HG02759 (cell line): ENCODE measurements around the gene TXNDC16.
"Not testable (repeated sequence)": the region's sequence is repeated elsewhere in the genome, so short reads cannot be mapped to it uniquely, and the experiment has no call there.

Source experiments
- ATAC-seq: cut with Tn5 transposase; IDR thresholded peaks from one replicate; pipeline ENCODE4 v1.9.1; 2021; ENCODE audit warnings: mild to moderate bottlenecking, moderate library complexity; ENCODE audit not compliant: unreplicated experiment

TXNDC16 gene, protein sequence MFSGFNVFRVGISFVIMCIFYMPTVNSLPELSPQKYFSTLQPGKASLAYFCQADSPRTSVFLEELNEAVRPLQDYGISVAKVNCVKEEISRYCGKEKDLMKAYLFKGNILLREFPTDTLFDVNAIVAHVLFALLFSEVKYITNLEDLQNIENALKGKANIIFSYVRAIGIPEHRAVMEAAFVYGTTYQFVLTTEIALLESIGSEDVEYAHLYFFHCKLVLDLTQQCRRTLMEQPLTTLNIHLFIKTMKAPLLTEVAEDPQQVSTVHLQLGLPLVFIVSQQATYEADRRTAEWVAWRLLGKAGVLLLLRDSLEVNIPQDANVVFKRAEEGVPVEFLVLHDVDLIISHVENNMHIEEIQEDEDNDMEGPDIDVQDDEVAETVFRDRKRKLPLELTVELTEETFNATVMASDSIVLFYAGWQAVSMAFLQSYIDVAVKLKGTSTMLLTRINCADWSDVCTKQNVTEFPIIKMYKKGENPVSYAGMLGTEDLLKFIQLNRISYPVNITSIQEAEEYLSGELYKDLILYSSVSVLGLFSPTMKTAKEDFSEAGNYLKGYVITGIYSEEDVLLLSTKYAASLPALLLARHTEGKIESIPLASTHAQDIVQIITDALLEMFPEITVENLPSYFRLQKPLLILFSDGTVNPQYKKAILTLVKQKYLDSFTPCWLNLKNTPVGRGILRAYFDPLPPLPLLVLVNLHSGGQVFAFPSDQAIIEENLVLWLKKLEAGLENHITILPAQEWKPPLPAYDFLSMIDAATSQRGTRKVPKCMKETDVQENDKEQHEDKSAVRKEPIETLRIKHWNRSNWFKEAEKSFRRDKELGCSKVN

DNA sequence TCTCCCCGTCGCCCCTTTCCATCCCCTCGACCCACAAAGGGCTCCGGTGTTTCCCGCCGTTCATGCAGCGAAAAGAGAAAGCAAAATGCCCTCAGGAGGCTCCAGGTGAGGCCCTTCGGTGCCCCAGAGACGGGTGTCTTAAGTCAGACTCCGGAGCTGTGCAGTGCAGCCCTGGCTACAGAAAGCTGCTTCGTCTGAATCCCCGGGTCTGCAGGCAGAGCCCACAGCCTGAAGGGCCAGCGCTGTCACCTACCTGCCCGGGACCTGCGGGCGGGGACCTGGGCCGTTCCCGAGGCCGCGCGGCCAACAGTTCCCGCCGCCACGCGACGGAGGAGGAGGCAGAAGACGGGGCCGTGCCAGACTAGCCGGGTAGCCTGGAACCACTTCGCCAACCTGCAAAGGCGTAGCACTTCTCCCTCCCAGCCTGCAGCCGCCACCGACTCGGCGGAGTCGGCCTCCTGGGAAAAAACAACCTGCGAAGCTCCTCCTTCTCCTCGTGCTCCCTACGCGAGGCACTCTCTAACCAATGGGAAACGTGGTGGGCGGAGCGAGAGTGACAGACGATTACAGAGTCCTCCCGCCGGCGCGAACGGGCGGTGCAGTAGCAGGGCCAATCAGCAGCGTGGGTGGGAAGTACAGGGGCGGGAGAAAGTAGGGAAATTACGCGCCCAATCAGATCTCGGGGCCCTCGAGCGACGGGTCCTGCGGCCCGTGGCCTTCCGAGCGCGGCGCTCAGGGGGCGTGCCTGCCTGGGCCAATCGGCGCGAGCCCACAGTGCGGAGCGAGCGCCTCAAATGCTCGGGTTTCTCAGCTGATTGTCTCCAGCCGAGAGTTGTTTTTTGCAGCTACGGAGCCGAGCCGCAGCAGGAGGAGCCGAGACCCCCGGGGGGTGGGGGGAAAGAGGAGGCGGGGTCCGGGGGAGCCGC lies at the start of gene TXNDC16, which contains the start of gene GPR137C:
TXNDC16 (minus strand) TSS at position 443 of the 926 bp plus-strand sequence. CDS start 8,948 bp downstream, outside the sequence.
GPR137C (plus strand) TSS at position 774 of the 926 bp plus-strand sequence. CDS start 312 bp downstream, outside the sequence.
- ATAC-seq: peak; percentile 92

DNA sequence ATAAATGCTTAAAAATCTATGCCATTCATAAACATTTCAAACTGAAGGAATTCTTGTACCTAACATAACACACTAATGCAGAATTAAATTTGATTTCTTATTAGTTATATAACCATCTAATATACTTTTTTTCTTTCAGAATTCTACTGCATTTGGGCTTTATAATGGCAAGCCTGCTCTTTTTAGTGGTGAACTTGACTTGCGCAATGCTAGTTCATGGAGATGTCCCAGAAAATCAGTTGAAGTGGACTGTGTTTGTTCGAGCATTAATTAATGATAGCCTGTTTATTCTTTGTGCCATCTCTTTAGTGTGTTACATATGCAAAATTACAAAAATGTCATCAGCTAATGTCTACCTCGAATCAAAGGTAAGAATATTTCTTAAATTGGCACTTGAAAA lies 47.7 kb upstream of the TXNDC16 start:
- ATAC-seq: no peak

DNA sequence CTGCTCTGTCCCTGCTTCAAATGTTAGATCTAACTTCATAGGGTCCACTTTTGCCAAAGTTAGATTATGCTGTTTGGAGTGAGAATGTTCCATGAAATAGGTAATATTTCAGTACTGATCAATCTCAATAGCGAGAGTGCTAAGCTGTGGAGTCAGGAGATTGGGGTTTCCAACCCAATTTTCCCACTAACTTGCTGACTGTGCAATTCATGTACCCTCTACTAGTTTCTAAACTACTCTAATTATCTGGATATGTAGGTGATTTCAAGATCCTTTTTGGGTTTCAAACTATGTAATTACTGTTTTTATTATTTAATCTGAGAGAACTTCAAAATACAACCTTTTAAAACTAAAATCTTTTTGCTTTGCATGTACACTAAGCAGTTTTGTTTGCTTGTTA lies 46.3 kb upstream of the TXNDC16 start:
- no peak for ATAC-seq

DNA sequence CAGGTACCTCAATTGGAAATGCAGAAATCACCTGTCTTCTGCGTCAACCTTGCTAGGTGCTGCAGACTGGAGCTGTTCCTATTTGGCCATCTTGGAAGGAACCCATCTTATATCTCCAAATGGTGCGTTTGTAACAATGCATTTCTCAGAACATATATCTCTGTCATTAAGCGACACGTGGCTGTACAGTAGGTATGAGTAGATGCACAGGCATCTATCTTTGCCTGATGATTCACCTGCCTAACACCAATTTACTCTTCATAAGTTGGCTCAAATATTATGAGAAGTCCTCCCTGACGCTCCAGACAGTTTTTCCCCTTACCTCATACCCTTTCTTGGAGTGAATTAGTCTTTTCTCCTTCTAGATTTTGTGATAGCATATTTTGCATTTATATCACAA lies 44.6 kb upstream of the TXNDC16 start:
- no peak for ATAC-seq

DNA sequence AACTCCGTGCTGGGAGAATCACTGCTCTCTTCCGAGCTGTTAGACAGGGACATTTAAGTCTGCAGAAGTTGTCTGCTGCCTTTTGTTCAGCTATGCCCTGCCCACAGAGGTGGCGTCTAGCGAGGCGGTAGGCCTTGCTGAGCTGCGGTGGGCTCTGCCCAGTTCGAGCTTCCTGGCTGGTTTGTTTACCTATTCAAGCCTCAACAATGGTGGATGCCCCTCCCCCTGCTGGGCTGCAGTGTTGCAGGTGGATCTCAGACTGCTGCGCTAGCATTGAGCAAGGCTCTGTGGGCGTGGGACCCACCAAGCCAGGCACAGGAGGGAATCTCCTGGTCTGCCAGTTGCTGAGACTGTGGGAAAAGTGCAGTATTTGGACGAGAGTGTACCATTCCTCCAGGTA lies 44.0 kb upstream of the TXNDC16 start:
- no peak for ATAC-seq

DNA sequence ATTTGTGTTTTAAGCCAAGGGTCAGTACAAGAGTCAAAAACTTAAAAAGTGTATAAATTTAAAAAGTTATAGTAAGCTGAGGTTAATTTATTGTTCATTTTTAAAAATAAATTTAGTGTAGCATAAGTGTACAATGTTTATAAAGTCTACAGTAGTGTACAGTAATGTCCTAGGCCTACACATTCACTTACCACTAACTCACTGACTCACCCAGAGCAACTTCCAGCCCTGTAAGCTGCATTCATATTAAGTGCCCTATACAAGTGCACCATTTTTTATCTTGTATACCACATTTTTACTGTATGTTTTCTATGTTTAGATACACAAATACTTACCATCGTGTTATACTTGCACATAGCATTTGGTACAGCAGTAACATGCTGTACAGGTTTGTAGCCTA lies 38.0 kb upstream of the TXNDC16 start:
- ATAC-seq: no peak

DNA sequence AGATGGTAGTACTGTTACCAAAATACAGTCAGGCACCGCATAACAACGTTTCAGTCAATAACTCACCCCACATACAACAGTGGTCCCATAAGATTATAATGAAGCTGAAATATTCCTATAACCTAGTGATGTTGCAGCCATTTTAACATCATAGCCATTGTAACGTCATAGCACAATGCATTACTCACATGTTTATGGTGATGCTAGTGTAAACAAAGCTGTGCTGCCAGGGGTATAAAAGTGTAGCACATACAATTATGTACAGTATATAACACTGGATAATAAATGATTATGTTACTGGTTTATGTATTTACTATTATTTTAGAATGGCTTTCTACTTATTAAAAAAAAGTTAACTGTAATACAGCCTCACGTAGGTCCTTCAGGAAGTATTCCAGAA lies 37.3 kb upstream of the TXNDC16 start:
- no peak for ATAC-seq

DNA sequence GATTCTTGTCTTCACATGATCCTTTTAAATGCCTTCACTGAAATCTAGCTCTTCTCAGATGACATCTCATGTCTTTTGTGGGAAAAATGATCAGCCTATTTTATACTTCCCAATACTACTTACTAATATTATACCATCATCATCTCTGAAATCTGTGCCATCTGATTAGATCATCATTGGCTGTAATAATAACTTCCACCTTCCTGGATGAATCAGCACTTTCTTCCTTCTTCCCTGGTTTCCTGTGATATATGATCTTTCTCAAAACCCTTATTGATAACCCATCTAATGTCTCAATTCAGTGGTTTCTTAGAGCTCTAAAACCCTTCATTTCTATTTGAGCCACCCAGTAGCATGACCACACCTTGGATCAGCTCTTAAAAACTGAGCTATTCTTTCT lies 31.2 kb upstream of the TXNDC16 start:
- ATAC-seq: no peak

DNA sequence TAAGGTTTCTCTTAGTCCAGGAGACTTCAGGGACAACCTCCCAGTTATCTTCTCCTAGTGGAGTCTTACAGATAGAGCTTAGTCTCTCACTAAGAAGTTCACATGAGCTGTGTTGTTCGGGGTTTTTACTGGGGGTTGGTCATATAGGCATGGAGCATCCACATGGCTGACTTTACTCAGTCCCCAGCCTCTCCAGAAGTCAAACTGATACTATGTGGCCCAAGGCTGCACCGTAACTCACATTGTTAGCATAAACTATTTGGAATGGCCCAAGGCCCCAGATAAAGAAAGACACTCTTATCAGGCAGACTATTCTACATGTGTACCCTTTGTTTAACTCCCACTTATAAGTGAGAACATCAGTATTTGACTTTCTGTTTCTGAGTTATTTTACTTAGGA lies 23.6 kb upstream of the TXNDC16 start:
- ATAC-seq: no peak

DNA sequence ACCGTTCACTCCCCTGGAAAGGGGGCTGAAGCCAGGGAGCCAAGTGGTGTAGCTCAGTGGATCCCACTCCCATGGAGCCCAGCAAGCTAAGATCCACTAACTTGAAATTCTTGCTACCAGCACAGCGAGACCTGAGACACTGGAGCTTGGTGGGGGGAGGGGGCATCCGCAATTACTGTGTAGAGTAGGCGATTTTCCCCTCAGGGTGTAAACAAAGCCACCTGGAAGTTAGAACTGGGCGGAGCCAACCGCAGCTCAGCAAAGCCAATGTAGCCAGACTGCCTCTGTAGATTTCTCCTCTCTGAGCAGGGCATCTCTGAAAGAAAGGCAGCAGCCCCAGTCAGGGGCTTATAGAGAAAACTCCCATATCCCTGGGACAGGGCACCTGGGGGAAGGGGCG lies 16.1 kb upstream of the TXNDC16 start:
- not testable (repeated sequence) for ATAC-seq

DNA sequence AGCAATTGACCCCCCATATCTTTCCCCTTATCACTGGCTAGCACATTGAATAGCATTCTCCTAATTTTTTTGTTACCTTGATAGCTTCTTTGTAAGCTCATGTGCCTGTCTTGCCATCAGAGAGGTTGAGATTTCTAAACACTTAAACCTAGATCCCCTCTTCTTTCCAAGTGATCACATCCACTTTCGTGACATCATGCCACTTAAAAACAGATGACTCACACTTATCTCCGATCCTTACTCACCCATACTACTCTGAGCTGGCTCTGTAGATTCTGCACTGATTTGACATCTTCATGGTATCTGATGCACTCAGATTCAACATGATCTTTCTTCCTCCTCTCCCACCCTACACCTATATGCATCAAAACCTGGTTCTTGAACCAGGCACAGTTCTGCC lies 10.8 kb upstream of the TXNDC16 start:
- no peak for ATAC-seq

DNA sequence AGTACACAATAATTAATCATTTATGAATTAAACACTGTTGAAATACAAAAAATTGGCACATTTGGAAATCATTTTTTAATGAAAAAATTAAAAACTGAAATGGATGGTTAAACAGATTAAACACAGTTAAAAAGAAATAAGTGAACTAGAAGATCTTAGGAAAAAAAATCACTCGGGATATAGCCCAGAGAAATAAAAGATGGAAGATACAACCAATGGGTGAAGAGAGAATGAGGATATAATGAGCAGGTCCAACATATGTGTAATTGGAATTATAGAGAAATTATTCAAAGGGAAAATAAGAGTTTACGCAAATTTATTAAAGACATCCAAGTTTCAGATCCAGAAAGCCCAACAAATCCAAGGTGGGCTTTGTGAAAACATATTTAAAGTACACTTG lies 6.4 kb upstream of the TXNDC16 start:
- ATAC-seq: no peak

DNA sequence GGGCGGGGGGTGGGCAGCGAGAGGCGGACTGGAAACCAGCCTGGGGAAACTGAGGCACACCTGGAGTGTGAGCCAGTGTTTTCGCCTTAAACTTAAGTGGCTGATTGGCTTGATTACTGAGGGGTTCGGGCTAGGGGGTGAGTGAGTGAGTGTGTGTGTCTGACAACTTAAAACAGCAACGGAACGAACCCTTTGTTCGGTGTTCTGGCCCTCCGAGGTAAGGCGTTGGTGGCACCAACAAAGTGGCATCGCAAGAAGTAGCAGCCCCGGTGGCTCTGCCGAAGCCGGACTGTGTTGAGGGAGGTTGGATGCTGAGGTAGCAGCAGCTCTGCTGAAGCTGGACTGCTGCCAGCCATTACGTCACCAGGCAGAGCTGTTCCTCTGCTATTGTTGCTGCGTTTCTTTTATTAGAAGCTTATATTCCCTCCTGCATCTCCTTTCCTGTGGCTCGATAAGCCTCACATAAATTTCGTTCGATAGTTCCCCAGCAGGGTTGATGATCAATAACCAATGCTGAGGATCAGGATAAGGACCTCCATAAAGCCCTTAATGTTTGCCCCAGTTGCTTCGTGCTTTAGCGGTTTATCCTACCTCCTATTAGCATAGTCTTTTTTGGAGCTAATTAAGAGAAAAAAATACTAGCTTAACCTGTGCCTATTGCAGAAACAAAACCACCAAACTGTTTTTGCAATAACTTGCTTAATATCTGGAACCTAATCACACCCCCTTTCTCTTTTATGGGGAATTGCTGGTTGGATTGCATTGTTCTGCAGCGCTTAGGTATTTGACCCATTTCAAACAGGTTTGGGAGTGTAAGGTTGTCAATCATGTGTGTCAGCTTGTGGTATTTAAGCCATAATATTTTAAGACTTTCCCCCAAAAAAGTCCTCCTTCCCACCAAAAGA lies 1.6 kb upstream of the TXNDC16 start:
- no peak for ATAC-seq

DNA sequence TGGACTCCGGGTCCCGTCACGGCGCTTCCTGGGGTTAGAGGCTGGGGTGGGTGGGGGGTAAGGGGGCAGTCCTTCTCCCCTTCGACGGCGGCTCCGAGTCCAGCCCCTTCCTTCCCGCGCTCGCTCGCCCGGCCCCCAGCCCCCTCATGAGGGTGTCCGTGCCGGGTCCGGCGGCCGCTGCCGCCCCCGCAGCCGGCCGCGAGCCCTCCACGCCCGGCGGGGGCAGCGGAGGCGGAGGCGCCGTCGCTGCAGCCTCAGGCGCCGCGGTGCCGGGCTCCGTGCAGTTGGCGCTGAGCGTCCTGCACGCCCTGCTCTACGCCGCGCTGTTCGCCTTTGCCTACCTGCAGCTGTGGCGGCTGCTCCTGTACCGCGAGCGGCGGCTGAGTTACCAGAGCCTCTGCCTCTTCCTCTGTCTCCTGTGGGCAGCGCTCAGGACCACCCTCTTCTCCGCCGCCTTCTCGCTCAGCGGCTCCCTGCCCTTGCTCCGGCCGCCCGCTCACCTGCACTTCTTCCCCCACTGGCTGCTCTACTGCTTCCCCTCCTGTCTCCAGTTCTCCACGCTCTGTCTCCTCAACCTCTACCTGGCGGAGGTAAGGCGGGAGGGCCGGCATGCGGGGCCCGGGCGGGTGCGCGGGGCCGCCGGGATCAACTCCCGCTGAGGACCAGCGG lies 831 bp upstream of the TXNDC16 start:
- ATAC-seq: peak; percentile 24

DNA sequence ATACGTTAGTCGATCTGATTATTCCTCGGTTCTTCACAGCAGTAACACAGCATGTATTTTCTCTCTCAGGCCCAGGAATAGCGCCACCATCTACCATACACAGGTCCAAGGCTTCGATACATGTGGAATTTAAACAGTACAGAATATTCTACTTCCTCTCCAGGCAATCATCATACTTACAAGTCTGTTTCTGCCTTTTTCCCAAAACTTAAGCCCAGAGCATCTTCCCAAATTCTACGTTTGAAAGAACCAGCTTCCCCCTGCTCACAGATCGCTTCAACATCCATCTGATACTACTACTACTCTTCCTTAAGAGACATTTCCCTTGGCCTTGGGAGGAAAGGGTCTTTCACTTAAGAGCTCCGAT lies 626 bp downstream of the TXNDC16 start:
- no peak for ATAC-seq

DNA sequence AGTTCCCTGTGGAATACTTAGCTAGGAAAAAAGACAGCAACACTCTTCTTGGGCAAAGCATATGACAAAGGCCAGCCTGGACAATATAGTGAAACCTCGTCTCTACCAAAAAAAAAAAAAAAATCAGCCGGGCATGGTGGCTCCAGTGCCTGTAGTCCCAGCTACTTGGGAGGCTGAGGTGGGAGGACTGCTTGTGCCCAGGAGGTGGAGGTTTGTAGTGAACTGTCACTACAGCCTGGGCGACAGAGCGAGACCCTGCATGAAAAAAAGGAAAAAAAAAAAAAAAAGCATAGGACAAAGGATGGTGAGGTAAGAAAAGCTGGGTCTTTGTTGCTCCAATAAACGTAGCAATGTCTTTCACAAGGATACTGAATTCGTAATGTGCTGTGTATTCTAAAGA lies 1.1 kb downstream of the TXNDC16 start:
- ATAC-seq: no peak

DNA sequence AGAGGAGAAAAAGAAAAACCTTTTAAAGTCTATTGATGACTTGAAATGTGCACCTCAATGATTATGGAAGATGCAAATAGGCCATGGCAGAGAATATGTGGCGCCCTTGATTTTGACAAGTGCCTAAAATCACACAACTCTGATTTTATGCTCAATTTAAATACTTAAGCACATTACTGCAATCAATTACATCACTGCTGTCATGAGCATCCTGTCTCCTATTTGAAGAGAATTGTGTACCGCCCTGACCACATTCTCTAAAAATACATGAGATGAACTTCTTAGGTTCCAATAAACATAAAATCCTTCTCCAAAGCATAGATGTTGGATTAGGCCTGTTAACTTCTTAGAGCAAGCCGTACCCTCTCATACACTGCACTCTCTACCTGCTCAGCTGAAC lies 1.6 kb downstream of the TXNDC16 start:
- ATAC-seq: no peak

DNA sequence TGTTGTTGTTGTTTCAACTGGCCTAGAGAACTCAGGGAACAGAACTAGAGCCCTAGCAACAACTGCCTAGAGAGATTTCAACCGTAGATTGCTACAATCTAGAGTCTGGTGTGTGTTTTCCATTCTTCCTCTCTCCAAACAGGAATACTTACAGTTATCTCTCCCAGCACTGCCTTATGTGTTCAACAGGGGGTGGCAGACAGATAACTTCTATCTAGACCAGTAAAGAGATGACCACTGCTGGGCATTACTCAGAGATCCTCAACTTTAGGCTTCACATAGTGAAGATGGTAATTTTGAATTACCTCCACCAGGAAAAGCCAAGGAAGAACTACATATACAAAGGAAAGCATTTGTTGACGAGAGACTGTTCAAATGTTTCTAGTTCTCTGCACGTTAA lies 4.8 kb downstream of the TXNDC16 start:
- no peak for ATAC-seq

DNA sequence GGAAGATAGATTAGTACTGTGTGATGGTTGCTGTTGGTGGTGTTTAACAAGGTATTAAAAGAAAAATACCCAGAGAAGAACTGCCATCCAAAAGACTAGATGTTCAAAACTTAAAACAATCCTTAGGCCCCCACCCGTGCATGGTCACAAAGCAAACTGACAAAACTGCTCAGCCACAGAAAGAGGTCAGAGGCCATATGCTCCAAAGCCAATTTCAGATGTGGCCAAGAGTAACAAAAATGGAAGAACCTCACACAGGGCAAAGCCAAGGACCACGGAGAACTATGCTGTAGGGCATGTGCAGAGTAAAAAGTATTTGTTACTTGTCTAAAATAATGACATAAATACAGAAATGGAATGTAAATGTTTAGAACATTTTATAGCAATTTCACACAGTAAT lies 5.3 kb downstream of the TXNDC16 start:
- no peak for ATAC-seq

DNA sequence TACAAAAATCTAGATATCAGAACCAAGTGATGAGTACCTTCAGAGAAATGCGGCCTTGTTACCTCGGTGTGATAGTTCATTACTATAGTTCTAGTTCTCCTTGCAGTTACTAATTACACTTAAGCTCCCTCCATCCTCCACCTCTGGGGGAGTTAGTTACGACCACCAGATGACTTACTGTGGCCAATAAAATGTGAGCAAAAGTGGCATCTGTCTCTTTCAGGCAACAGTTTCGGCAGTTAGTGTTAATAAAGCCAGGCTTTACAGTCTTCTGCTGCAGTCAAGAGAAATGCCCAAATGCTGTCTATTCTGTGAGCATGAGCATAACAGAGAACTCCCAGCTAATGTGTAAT lies 6.0 kb downstream of the TXNDC16 start:
- ATAC-seq: no peak
